Endodermal cell (in vitro differentiated cells): ENCODE measurements around the gene STX1B. TPM values are rescaled to one million over a fixed set of nuclear protein-coding genes. Genes with fewer than 3 reads are reported as not detected.

Experiments used
- DNase-seq: peaks from one replicate; pipeline ENCODE4 v3.0.0-alpha.2; 2017
- H3K27ac ChIP-seq: 2 replicates; pipeline ENCODE4 v1.5.1; 2013; ENCODE audit warnings: mild to moderate bottlenecking, low read depth, low read length, moderate library complexity
- H3K27me3 ChIP-seq: 2 replicates; pipeline ENCODE4 v1.6.1; 2013; ENCODE audit warnings: mild to moderate bottlenecking, low read length, moderate library complexity; ENCODE audit not compliant: insufficient read depth, control insufficient read depth, poor library complexity, severe bottlenecking
- H3K36me3 ChIP-seq: 2 replicates; pipeline ENCODE4 v1.7.0; 2013; ENCODE audit warnings: mild to moderate bottlenecking, low read length, moderate library complexity; ENCODE audit not compliant: control insufficient read depth, insufficient read depth
- H3K4me1 ChIP-seq: one replicate; pipeline ENCODE4 v1.7.0; 2013; ENCODE audit warnings: low read length; ENCODE audit not compliant: control insufficient read depth, insufficient read depth
- H3K4me3 ChIP-seq: 2 replicates; pipeline ENCODE4 v1.5.1; 2013; ENCODE audit warnings: mild to moderate bottlenecking, low read length, moderate library complexity
- H3K9ac ChIP-seq: 2 replicates; pipeline ENCODE4 v1.6.1; 2013; ENCODE audit warnings: mild to moderate bottlenecking, low read length, moderate library complexity; ENCODE audit not compliant: poor library complexity, severe bottlenecking; ENCODE audit errors: extremely low read depth
- H3K9me3 ChIP-seq: 2 replicates; pipeline ENCODE4 v1.6.1; 2013; ENCODE audit warnings: mild to moderate bottlenecking, low read length, moderate library complexity; ENCODE audit not compliant: control insufficient read depth
- H3K27ac Mint-ChIP-seq: 2 replicates; pipeline ENCODE4 v1.8.0; 2020; ENCODE audit warnings: mixed read lengths
- H3K27me3 Mint-ChIP-seq: 2 replicates; pipeline ENCODE4 v1.8.0; 2021; ENCODE audit warnings: mild to moderate bottlenecking, mixed read lengths; ENCODE audit not compliant: insufficient read depth
- H3K36me3 Mint-ChIP-seq: 2 replicates; pipeline ENCODE4 v1.8.0; 2020; ENCODE audit warnings: low read depth, mixed read lengths
- H3K4me1 Mint-ChIP-seq: 2 replicates; pipeline ENCODE4 v1.8.0; 2020; ENCODE audit warnings: mixed read lengths
- H3K4me3 Mint-ChIP-seq: 2 replicates; pipeline ENCODE4 v1.8.0; 2020; ENCODE audit warnings: mild to moderate bottlenecking, moderate library complexity, mixed read lengths
- H3K9me3 Mint-ChIP-seq: 2 replicates; pipeline ENCODE4 v1.8.0; 2020; ENCODE audit warnings: mild to moderate bottlenecking, mixed read lengths
- WGBS, 2 experiments: methylation state at CpG; one replicate each; pipeline versions ENCODE4 v1.1.5 to v1.1.7; 2013; ENCODE audit warnings: missing lambda C conversion rate in 2 of 2, mixed read lengths in 1 of 2; ENCODE audit not compliant: insufficient coverage in 1 of 2, insufficient read length in 1 of 2; 5-methylcytosine and 5-hydroxymethylcytosine counted together
- total RNA-seq, 2 donors: library from RNA; stranded (reverse); fragmentation: NEBNext Ultra II Directional in 1 of 2; extraction: Animal tissue kit (Norgen Biotek cat#: 25700) in 1 of 2; gene quantifications; 2 replicates in 1 of 2; 3 replicates in 1 of 2; pipeline ENCODE4 v1.2.1, GENCODE V29; 2021
- TF ChIP-seq, protein P1 (sequence below): fragments of 200-600 bp; sonication (generic); conservative IDR thresholded peaks from 2 replicates; pipeline ENCODE4 v1.5.0; 2021; ENCODE audit warnings: antibody characterized with exemption, mild to moderate bottlenecking

STX1B gene
- total RNA-seq, 2 donors from 2014 or later, result 3.2 to 7.0 TPM

- no peak overlapping the region for H3K9ac ChIP-seq
- WGBS, 2 experiments, result 78% methylated on average over 5 to 9 of the region's 9 CpGs
- H3K27me3 ChIP-seq, result no peaks in the 10 kb centered on the region
- Mint-ChIP-seq H3K4me1 (peaks cover 12% of the 10 kb centered on the region), H3K36me3 (no peaks in the 10 kb centered on the region), H3K9me3 (no peaks in the 10 kb centered on the region), H3K27ac (peak overlapping the region; percentile 35), H3K27me3 (no peaks in the 10 kb centered on the region), H3K4me3 (no peak overlapping the region)
- H3K36me3 ChIP-seq, result peaks cover 4% of the 10 kb centered on the region
- no peaks in the 10 kb centered on the region for H3K4me1 ChIP-seq
- TF ChIP-seq, protein P1, sequence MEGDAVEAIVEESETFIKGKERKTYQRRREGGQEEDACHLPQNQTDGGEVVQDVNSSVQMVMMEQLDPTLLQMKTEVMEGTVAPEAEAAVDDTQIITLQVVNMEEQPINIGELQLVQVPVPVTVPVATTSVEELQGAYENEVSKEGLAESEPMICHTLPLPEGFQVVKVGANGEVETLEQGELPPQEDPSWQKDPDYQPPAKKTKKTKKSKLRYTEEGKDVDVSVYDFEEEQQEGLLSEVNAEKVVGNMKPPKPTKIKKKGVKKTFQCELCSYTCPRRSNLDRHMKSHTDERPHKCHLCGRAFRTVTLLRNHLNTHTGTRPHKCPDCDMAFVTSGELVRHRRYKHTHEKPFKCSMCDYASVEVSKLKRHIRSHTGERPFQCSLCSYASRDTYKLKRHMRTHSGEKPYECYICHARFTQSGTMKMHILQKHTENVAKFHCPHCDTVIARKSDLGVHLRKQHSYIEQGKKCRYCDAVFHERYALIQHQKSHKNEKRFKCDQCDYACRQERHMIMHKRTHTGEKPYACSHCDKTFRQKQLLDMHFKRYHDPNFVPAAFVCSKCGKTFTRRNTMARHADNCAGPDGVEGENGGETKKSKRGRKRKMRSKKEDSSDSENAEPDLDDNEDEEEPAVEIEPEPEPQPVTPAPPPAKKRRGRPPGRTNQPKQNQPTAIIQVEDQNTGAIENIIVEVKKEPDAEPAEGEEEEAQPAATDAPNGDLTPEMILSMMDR, result no peak
- no peak overlapping the region for H3K4me3 ChIP-seq
- H3K27ac ChIP-seq, result no peak overlapping the region
- no peaks in the 10 kb centered on the region for H3K9me3 ChIP-seq
- DNase-seq, result peak; percentile 53
These were observed 57.3 kb downstream of the STX1B start for GRCh38 chr16:30953111-30953510.

GRCh38 chr16:30951750-30952149 is 58.7 kb downstream of the STX1B start:
- no peak for DNase-seq
- Mint-ChIP-seq H3K4me3 (no peak overlapping the region), H3K36me3 (peaks cover 6% of the 10 kb centered on the region), H3K9me3 (no peaks in the 10 kb centered on the region), H3K27ac (no peak overlapping the region), H3K27me3 (no peaks in the 10 kb centered on the region), H3K4me1 (peaks cover 19% of the 10 kb centered on the region)
- Histone ChIP-seq H3K27ac (no peak overlapping the region), H3K4me3 (no peak overlapping the region), H3K36me3 (peaks cover 10% of the 10 kb centered on the region), H3K9me3 (no peaks in the 10 kb centered on the region), H3K4me1 (peaks cover 11% of the 10 kb centered on the region), H3K27me3 (no peaks in the 10 kb centered on the region), H3K9ac (no peak overlapping the region)
- WGBS, 2 experiments, result 94 to 100% methylated on average over 3 of the region's 3 CpGs
- TF ChIP-seq, protein P1, result no peak

DNA sequence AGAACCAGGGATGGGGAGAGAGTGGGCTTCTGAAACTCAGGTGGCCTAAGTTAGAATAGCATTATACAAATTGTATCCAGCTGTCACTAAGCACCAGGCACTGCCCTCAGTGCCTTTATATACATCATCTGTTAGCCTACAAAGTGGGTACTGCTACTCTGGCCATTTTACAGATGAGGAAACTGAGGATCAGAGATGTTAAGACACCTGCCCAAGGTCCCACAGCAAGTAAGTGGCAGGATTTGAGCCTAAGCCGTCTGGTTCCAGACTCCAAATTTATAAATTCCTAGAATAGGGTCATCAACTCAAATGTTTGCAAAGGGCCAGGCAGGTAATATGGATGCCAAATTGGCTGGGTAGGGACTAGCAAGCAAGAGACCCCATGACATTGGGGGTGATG is 59.2 kb downstream of the STX1B start:
- Mint-ChIP-seq H3K36me3 (peaks cover 6% of the 10 kb centered on the region), H3K4me3 (no peak overlapping the region), H3K9me3 (no peaks in the 10 kb centered on the region), H3K27me3 (no peaks in the 10 kb centered on the region), H3K4me1 (peaks cover 22% of the 10 kb centered on the region), H3K27ac (no peak overlapping the region)
- H3K27me3 ChIP-seq, result no peaks in the 10 kb centered on the region
- H3K4me3 ChIP-seq, result no peak overlapping the region
- DNase-seq, result no peak
- H3K4me1 ChIP-seq, result peaks cover 12% of the 10 kb centered on the region
- no peak overlapping the region for H3K9ac ChIP-seq
- TF ChIP-seq, protein P1, result no peak
- no peaks in the 10 kb centered on the region for H3K9me3 ChIP-seq
- 86 to 100% methylated on average over 1 of the region's 1 CpG for WGBS, 2 experiments
- no peak overlapping the region for H3K27ac ChIP-seq
- H3K36me3 ChIP-seq, result peaks cover 13% of the 10 kb centered on the region
